ENCODE data around the gene ZNF662.

The ZNF662 gene

GRCh38 chr3:42946050-42946449, 40.1 kb downstream of the ZNF662 start:
- DNase-seq, result no peak

DNA sequence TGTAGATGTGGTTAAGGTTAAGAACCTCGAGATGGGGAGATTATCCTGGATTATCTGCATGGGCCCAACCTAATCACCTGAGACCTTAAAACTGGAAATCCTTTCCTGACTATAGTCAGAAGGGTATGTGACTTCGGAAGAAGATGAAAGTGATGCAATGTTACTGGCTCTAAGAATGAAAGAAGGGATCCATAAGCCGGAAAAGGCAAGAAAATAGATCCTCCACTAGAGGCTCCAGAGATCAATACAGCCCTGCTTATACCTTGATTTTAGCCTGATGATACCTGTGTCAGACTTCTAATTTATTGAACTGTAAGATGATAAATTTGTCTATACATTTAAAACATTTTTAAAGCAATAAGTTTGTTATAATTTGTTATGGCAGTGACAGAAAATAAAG, 51.6 kb downstream of the ZNF662 start:
- no peak for DNase-seq

- no peak for DNase-seq
These were observed 54.3 kb downstream of the ZNF662 start for GRCh38 chr3:42960282-42960681.

DNA sequence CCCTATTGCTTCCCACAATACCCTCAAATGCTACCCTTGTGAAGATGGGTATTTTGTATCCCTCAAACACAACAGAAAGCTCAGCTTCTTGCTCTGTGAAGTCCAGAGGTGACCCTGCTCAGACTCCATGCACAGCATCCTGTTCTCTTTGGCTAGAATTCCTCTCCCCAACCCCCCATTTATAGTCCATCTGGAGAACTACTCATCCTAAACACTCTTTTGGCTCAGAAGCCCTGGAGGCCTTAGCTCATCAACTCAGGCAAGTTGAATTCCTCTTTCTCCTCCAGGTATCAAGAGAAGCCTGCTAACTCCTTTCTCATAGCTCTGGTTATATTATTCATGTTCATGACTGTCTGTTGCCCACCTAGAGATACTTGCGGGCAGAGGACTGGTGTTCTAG, 54.8 kb downstream of the ZNF662 start:
- DNase-seq, result no peak

- DNase-seq, result no peak
These were observed 55.7 kb downstream of the ZNF662 start for GRCh38 chr3:42961633-42962032.

GRCh38 chr3:42963269-42963668, 57.3 kb downstream of the ZNF662 start:
- no peak for DNase-seq

GRCh38 chr3:42964266-42964665, 58.3 kb downstream of the ZNF662 start:
- DNase-seq, result no peak
